Breast epithelium (tissue), 4 donors: Measurements from ENCODE around the gene LTBP2. TPM values are rescaled to one million over a fixed set of nuclear protein-coding genes. Genes with fewer than 3 reads are reported as not detected.

Experiments used
- DNase-seq, 2 donors: peaks; one replicate each; pipeline ENCODE4 v3.0.0-alpha.2; 2019; ENCODE audit warnings: low spot score in 2 of 2
- H3K27ac ChIP-seq, 2 donors: fragments of 200-600 bp; sonication (generic) in 1 of 2; one replicate each; pipeline ENCODE4 v1.5.1; 2016 to 2019; ENCODE audit warnings: mild to moderate bottlenecking in 1 of 2
- H3K27me3 ChIP-seq, 2 donors: fragments of 200-600 bp; sonication (generic) in 1 of 2; one replicate each; pipeline versions ENCODE4 v1.5.1 to v1.6.0; 2017 to 2019; ENCODE audit warnings: control low read depth in 1 of 2, mild to moderate bottlenecking in 1 of 2
- H3K36me3 ChIP-seq: fragments of 200-600 bp; one replicate; pipeline ENCODE4 v1.5.1; 2019
- H3K4me1 ChIP-seq, 2 donors: fragments of 200-600 bp; sonication (generic); one replicate each; pipeline ENCODE4 v1.5.1; 2016 to 2019; ENCODE audit warnings: control low read depth in 1 of 2
- H3K4me3 ChIP-seq, 3 donors: fragments of 200-600 bp; sonication (generic); 1 replicate in 2 of 3; 2 replicates in 1 of 3; pipeline ENCODE4 v1.5.1; 2016 to 2019; ENCODE audit warnings: mild to moderate bottlenecking in 3 of 3, moderate library complexity in 2 of 3
- H3K9me3 ChIP-seq, 2 donors: fragments of 200-600 bp; sonication (generic) in 1 of 2; one replicate each; pipeline ENCODE4 v1.5.1; 2016 to 2019; ENCODE audit warnings: control low read depth in 1 of 2
- POLR2A ChIP-seq: fragments of 450-650 bp; IDR thresholded peaks from one replicate; pipeline ENCODE4 v1.6.1; 2016; ENCODE audit warnings: antibody characterized with exemption, mild to moderate bottlenecking, moderate library complexity
- POLR2AphosphoS5 ChIP-seq, 3 donors: sonication (generic); formaldehyde crosslinking; IDR thresholded peaks; one replicate each; pipeline ENCODE4 v1.6.1; 2017; ENCODE audit warnings: antibody characterized with exemption in 3 of 3
- intact Hi-C: fragments of 100-400 bp; cut with DNase I; formaldehyde crosslinking; loops from one replicate; pipeline ENCODE4 v1.15.1; 2023; ENCODE audit warnings: low total_unique reads
- total RNA-seq, 3 donors: library from RNA; depleted of rRNA; stranded (reverse); fragments of >200 nt; gene quantifications; one replicate each; pipeline ENCODE4 v1.1.0, GENCODE V29; 2016
- TF ChIP-seq, protein P1 (sequence below), 3 donors: fragments of 450-650 bp; IDR thresholded peaks; one replicate each; pipeline ENCODE4 v1.5.1; 2016 to 2017; ENCODE audit warnings: antibody characterized with exemption in 3 of 3, mild to moderate bottlenecking in 3 of 3, moderate library complexity in 3 of 3

Gene LTBP2
- total RNA-seq, 3 donors from 2014 or later: 34.7 to 91.1 (median 79.0) TPM

DNA sequence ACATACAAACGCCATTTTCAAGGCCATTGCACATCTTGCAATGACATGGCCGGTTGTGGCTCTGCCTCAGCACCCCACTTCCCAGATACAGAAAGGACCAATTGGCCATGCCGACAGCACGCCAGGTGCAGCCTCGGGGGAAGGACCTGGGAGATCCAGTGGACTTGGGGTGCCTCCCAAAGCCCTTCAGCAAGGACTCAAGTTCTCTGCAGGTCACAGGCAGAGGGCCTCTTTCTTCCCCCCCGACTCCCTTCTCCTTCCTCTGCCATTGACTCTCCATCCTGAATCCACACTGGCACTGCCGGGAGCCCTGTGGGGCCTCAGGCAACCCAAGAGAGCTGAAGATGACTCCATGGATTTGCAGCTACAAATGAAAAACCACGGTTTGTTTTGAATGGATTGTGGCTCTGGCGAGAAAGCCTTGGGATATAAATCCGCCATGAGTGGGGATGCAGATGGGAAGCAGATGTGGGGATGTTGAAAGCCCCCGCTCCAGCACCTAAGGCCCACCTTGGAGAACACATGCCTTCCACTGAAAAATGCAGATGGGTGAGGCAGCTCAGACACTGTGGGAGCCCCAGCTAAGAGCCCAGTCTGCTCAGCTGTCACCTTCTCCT, 35.1 kb upstream of the LTBP2 start:
- Histone ChIP-seq H3K27ac (peak overlapping the region; percentile 41 to 50), H3K27me3 (no peaks in the 10 kb centered on the region)

DNA sequence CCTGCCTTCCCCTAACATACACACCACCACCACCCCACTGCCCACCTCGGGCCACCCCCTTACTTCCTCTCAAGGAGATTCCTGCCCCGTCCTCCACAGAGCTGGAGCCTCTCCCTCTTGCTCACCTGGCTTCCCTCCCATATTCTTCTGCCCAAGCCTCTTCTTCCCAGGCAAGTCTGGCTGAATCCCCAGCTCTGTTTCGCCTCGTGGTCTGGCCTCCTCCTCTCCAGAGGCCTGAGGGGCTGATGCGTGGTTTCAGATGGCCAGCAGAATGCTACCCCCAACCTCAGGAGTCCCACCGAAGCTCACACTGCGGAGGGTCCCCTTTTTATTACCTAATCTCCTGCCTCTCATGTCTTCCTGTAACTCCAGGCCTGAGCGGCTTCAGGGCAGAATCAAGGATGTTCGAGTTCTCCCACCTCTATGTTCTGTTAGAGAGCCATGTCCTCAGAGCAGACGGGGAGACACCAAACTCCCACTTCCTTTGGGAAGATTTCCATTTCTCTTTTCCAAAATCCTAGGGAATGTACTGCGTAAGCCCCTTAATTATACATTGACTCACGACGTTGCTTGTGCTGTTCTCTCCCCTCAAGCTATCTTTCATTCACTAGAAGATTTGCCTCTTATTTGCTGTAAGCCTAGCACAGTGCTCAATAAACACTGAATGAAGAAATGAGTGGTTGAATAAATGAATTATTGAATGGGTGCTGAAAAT, 33.9 kb upstream of the LTBP2 start:
- intact Hi-C loops: no loop called here
- TF ChIP-seq POLR2A (no peak), POLR2AphosphoS5 (IDR thresholded peaks at IDR 0.05) (no peak)
- TF ChIP-seq, protein P1, sequence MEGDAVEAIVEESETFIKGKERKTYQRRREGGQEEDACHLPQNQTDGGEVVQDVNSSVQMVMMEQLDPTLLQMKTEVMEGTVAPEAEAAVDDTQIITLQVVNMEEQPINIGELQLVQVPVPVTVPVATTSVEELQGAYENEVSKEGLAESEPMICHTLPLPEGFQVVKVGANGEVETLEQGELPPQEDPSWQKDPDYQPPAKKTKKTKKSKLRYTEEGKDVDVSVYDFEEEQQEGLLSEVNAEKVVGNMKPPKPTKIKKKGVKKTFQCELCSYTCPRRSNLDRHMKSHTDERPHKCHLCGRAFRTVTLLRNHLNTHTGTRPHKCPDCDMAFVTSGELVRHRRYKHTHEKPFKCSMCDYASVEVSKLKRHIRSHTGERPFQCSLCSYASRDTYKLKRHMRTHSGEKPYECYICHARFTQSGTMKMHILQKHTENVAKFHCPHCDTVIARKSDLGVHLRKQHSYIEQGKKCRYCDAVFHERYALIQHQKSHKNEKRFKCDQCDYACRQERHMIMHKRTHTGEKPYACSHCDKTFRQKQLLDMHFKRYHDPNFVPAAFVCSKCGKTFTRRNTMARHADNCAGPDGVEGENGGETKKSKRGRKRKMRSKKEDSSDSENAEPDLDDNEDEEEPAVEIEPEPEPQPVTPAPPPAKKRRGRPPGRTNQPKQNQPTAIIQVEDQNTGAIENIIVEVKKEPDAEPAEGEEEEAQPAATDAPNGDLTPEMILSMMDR (IDR thresholded peaks at IDR 0.05): no peak
- Histone ChIP-seq H3K4me1 (peaks cover 0 to 9% of the 10 kb centered on the region in 2 donors), H3K27me3 (no peaks in the 10 kb centered on the region), H3K27ac (peak overlapping the region; percentile 66 to 78), H3K9me3 (no peaks in the 10 kb centered on the region), H3K36me3 (no peaks in the 10 kb centered on the region), H3K4me3 (no peak overlapping the region)
- no peak for DNase-seq

More for the DNA sequence above, 35.1 kb upstream of the LTBP2 start:
- Histone ChIP-seq H3K36me3 (no peaks in the 10 kb centered on the region), H3K4me1 (peaks cover 0 to 9% of the 10 kb centered on the region in 2 donors), H3K4me3 (no peak overlapping the region), H3K9me3 (no peaks in the 10 kb centered on the region)
- TF ChIP-seq, protein P1 (IDR thresholded peaks at IDR 0.05): no peak
- TF ChIP-seq POLR2A: no peak
- TF ChIP-seq POLR2AphosphoS5 (IDR thresholded peaks at IDR 0.05): no peak
- intact Hi-C loops: no loop called here
- DNase-seq: no peak

DNA sequence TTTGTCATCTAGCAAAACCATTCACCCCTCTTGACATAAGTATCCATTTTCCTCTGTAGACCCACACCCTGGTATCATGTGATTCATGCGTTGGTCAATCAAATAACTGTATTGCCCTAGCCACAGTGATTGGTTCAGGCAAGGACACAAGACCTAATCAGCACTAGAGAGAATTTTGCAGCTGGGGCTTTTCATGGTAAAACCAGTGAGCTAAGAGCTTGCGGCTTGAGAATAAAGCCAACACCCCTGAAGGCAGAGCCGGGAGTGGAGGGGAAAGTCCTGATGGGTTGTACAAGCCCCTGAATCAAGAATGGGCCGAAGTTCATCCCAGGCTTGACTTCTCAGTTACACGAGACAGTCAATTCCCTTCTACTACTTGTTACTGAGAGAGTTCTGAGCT, 33.2 kb upstream of the LTBP2 start:
- no peaks in the 10 kb centered on the region for H3K27me3 ChIP-seq
- no peak for TF ChIP-seq POLR2A
- TF ChIP-seq POLR2AphosphoS5 (IDR thresholded peaks at IDR 0.05): no peak
- TF ChIP-seq, protein P1 (IDR thresholded peaks at IDR 0.05): no peak
- H3K9me3 ChIP-seq: no peaks in the 10 kb centered on the region
- H3K27ac ChIP-seq: peak overlapping the region; percentile 66 to 78
- no peak overlapping the region for H3K4me3 ChIP-seq
- H3K36me3 ChIP-seq: no peaks in the 10 kb centered on the region
- no peak for DNase-seq
- H3K4me1 ChIP-seq: peaks cover 0 to 9% of the 10 kb centered on the region in 2 donors
- intact Hi-C loops: no loop called here

DNA sequence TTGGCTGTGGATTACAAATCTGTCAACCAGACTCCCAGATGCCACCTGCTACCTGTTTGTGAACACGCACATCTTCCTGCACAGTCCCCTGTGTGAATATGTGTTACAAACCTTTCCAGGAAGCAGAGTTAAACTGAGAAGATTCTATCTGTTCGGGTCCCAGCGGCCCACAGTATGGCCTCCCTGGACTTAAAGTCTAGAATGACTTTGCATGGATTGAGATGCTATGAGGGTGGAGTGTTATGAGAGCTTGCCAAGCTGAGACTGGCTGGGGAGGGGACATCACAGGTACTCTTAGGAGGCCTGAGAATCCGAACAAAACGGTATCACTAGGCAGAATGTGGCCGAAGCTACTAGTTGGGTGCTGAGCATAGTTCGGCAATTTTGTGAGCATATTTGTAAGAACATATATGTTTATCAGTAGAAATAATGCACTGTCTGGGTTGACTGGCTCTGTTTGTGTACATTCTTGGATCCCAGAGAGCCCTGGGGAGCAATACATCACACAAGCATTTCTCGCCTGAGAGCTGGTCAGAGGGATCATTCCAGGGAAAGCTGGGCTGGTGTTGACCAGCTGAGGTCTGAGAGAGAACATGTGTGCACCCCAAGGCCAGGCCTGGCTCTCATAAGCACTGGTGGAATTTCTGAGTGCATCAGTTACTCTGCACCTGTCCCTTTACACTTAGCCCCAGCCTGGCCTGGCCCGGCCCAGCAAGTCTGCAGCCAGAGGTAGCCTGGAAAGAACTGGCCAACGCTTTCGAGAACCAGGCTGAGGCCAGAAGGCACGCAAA, 29.8 kb upstream of the LTBP2 start:
- Histone ChIP-seq H3K4me1 (no peaks in the 10 kb centered on the region), H3K36me3 (no peaks in the 10 kb centered on the region), H3K27me3 (no peaks in the 10 kb centered on the region), H3K4me3 (no peak overlapping the region), H3K9me3 (no peaks in the 10 kb centered on the region), H3K27ac (no peak overlapping the region)
- intact Hi-C loops: no loop called here
- DNase-seq: no peak
- TF ChIP-seq, protein P1 (IDR thresholded peaks at IDR 0.05): no peak
- TF ChIP-seq POLR2AphosphoS5 (IDR thresholded peaks at IDR 0.05) (no peak), POLR2A (no peak)
